Endodermal cell (in vitro differentiated cells): ENCODE data around the gene TPBGL. TPM values are rescaled to one million over a fixed set of nuclear protein-coding genes. Genes with fewer than 3 reads are reported as not detected.

Experiments
- DNase-seq: peaks from one replicate; pipeline ENCODE4 v3.0.0-alpha.2; 2017
- H3K27ac ChIP-seq: 2 replicates; pipeline ENCODE4 v1.5.1; 2013; ENCODE audit warnings: mild to moderate bottlenecking, low read depth, low read length, moderate library complexity
- H3K27me3 ChIP-seq: 2 replicates; pipeline ENCODE4 v1.6.1; 2013; ENCODE audit warnings: mild to moderate bottlenecking, low read length, moderate library complexity; ENCODE audit not compliant: insufficient read depth, control insufficient read depth, poor library complexity, severe bottlenecking
- H3K36me3 ChIP-seq: 2 replicates; pipeline ENCODE4 v1.7.0; 2013; ENCODE audit warnings: mild to moderate bottlenecking, low read length, moderate library complexity; ENCODE audit not compliant: control insufficient read depth, insufficient read depth
- H3K4me1 ChIP-seq: one replicate; pipeline ENCODE4 v1.7.0; 2013; ENCODE audit warnings: low read length; ENCODE audit not compliant: control insufficient read depth, insufficient read depth
- H3K4me3 ChIP-seq: 2 replicates; pipeline ENCODE4 v1.5.1; 2013; ENCODE audit warnings: mild to moderate bottlenecking, low read length, moderate library complexity
- H3K9ac ChIP-seq: 2 replicates; pipeline ENCODE4 v1.6.1; 2013; ENCODE audit warnings: mild to moderate bottlenecking, low read length, moderate library complexity; ENCODE audit not compliant: poor library complexity, severe bottlenecking; ENCODE audit errors: extremely low read depth
- H3K9me3 ChIP-seq: 2 replicates; pipeline ENCODE4 v1.6.1; 2013; ENCODE audit warnings: mild to moderate bottlenecking, low read length, moderate library complexity; ENCODE audit not compliant: control insufficient read depth
- H3K27ac Mint-ChIP-seq: 2 replicates; pipeline ENCODE4 v1.8.0; 2020; ENCODE audit warnings: mixed read lengths
- H3K27me3 Mint-ChIP-seq: 2 replicates; pipeline ENCODE4 v1.8.0; 2021; ENCODE audit warnings: mild to moderate bottlenecking, mixed read lengths; ENCODE audit not compliant: insufficient read depth
- H3K36me3 Mint-ChIP-seq: 2 replicates; pipeline ENCODE4 v1.8.0; 2020; ENCODE audit warnings: low read depth, mixed read lengths
- H3K4me1 Mint-ChIP-seq: 2 replicates; pipeline ENCODE4 v1.8.0; 2020; ENCODE audit warnings: mixed read lengths
- H3K4me3 Mint-ChIP-seq: 2 replicates; pipeline ENCODE4 v1.8.0; 2020; ENCODE audit warnings: mild to moderate bottlenecking, moderate library complexity, mixed read lengths
- H3K9me3 Mint-ChIP-seq: 2 replicates; pipeline ENCODE4 v1.8.0; 2020; ENCODE audit warnings: mild to moderate bottlenecking, mixed read lengths
- WGBS, 2 experiments: methylation state at CpG; one replicate each; pipeline versions ENCODE4 v1.1.5 to v1.1.7; 2013; ENCODE audit warnings: missing lambda C conversion rate in 2 of 2, mixed read lengths in 1 of 2; ENCODE audit not compliant: insufficient coverage in 1 of 2, insufficient read length in 1 of 2; 5-methylcytosine and 5-hydroxymethylcytosine counted together
- total RNA-seq, 2 donors: library from RNA; stranded (reverse); fragmentation: NEBNext Ultra II Directional in 1 of 2; extraction: Animal tissue kit (Norgen Biotek cat#: 25700) in 1 of 2; gene quantifications; 2 replicates in 1 of 2; 3 replicates in 1 of 2; pipeline ENCODE4 v1.2.1, GENCODE V29; 2021
- TF ChIP-seq, protein P1 (sequence below): fragments of 200-600 bp; sonication (generic); conservative IDR thresholded peaks from 2 replicates; pipeline ENCODE4 v1.5.0; 2021; ENCODE audit warnings: antibody characterized with exemption, mild to moderate bottlenecking

The TPBGL gene
- total RNA-seq, 2 donors from 2014 or later, result 0.13 TPM; not detected in 1

GRCh38 chr11:75237050-75237449 lies 3.5 kb upstream of the TPBGL start:
- H3K4me3 Mint-ChIP-seq, result no peak overlapping the region
- H3K27ac Mint-ChIP-seq, result no peak overlapping the region
- no peaks in the 10 kb centered on the region for H3K36me3 ChIP-seq
- H3K36me3 Mint-ChIP-seq, result no peaks in the 10 kb centered on the region
- DNase-seq, result peak; percentile 30
- no peak overlapping the region for H3K4me3 ChIP-seq
- H3K27me3 ChIP-seq, result peaks cover 48% of the 10 kb centered on the region
- TF ChIP-seq, protein P1, sequence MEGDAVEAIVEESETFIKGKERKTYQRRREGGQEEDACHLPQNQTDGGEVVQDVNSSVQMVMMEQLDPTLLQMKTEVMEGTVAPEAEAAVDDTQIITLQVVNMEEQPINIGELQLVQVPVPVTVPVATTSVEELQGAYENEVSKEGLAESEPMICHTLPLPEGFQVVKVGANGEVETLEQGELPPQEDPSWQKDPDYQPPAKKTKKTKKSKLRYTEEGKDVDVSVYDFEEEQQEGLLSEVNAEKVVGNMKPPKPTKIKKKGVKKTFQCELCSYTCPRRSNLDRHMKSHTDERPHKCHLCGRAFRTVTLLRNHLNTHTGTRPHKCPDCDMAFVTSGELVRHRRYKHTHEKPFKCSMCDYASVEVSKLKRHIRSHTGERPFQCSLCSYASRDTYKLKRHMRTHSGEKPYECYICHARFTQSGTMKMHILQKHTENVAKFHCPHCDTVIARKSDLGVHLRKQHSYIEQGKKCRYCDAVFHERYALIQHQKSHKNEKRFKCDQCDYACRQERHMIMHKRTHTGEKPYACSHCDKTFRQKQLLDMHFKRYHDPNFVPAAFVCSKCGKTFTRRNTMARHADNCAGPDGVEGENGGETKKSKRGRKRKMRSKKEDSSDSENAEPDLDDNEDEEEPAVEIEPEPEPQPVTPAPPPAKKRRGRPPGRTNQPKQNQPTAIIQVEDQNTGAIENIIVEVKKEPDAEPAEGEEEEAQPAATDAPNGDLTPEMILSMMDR, result no peak
- H3K4me1 Mint-ChIP-seq, result no peaks in the 10 kb centered on the region
- H3K9me3 ChIP-seq, result no peaks in the 10 kb centered on the region
- H3K4me1 ChIP-seq, result no peaks in the 10 kb centered on the region
- WGBS, 2 experiments, result 91 to 93% methylated on average over 3 to 8 of the region's 8 CpGs
- H3K27me3 Mint-ChIP-seq, result peaks cover 47% of the 10 kb centered on the region
- H3K9me3 Mint-ChIP-seq, result no peaks in the 10 kb centered on the region
- H3K27ac ChIP-seq, result no peak overlapping the region
- no peak overlapping the region for H3K9ac ChIP-seq

DNA sequence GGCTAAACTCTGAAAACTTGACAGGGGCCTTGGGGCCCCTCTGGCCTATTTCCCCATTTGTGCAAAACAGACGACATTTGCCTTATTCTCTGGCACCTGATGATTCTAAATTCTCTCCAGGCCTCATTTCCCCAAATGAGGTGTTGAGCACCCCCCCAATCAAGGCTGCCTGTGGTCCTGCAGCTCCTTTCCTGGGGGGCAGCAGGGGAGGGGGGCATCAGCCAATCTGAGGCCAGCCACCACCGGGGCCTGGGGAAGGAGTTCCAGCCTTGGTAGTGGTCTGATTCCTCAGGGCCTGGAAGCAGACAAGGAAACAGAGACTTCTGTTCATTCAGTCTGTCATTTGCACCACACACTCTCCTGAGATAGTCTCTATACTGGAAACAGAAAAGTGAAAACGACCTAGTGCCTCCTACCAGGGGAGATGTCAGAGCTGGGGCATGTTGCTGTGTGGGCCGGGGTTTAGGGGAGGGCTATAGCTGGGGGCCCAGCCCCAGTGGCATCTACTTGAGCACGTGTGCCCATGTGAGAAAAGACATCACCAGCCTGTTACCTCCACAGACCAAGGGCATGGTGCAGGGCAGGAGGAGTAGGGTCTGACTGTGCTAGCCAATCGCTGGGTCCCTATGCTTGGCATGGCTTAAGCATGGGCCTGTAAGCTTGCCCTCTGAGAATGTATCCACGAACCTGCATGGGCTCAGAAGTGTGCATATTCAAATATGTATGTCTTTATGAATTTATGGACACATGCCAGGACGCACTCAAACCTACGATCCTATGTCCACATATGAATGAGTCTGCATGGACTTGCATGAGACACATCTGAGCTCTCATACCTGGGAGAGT lies 1.8 kb upstream of the TPBGL start:
- Mint-ChIP-seq H3K4me1 (peaks cover 4% of the 10 kb centered on the region), H3K9me3 (no peaks in the 10 kb centered on the region), H3K36me3 (no peaks in the 10 kb centered on the region), H3K27ac (no peak overlapping the region), H3K27me3 (peaks cover 65% of the 10 kb centered on the region), H3K4me3 (no peak overlapping the region)
- no peaks in the 10 kb centered on the region for H3K9me3 ChIP-seq
- no peak overlapping the region for H3K27ac ChIP-seq
- WGBS, 2 experiments, result 83 to 87% methylated on average over 7 to 9 of the region's 9 CpGs
- H3K27me3 ChIP-seq, result peaks cover 65% of the 10 kb centered on the region
- H3K9ac ChIP-seq, result no peak overlapping the region
- DNase-seq, result peak; percentile 38
- TF ChIP-seq, protein P1, result no peak
- H3K36me3 ChIP-seq, result no peaks in the 10 kb centered on the region
- no peak overlapping the region for H3K4me3 ChIP-seq
- peaks cover 4% of the 10 kb centered on the region for H3K4me1 ChIP-seq

- Mint-ChIP-seq H3K27ac (no peak overlapping the region), H3K27me3 (peaks cover 69% of the 10 kb centered on the region), H3K9me3 (no peaks in the 10 kb centered on the region), H3K4me3 (peak overlapping the region; percentile 54), H3K36me3 (no peaks in the 10 kb centered on the region), H3K4me1 (peaks cover 4% of the 10 kb centered on the region)
- Histone ChIP-seq H3K9ac (no peak overlapping the region), H3K36me3 (no peaks in the 10 kb centered on the region), H3K9me3 (no peaks in the 10 kb centered on the region), H3K4me3 (no peak overlapping the region), H3K27ac (no peak overlapping the region), H3K27me3 (peaks cover 74% of the 10 kb centered on the region), H3K4me1 (peaks cover 4% of the 10 kb centered on the region)
- TF ChIP-seq, protein P1, result no peak
- WGBS, 2 experiments, result 56 to 72% methylated on average over 9 to 10 of the region's 10 CpGs
- DNase-seq, result peak; percentile 56
Measured at GRCh38 chr11:75239531-75240290, 863 bp upstream of the TPBGL start.
